Body of pancreas (tissue), 4 donors: ENCODE results near the gene ZC2HC1C.

Experiments
- POLR2A ChIP-seq, 3 donors: fragments of 450-650 bp; IDR thresholded peaks; one replicate each; pipeline ENCODE4 v1.6.1; 2016; ENCODE audit warnings: antibody characterized with exemption in 3 of 3, mild to moderate bottlenecking in 2 of 3
- TF ChIP-seq, protein P1 (sequence below), 7 experiments: fragments of 450-650 bp in 4 of 7; fragments of 200-600 bp in 3 of 7; sonication (generic) in 3 of 7; IDR thresholded peaks; one replicate each; pipeline ENCODE4 v1.5.1; 2016 to 2019; ENCODE audit warnings: antibody characterized with exemption in 7 of 7

DNA sequence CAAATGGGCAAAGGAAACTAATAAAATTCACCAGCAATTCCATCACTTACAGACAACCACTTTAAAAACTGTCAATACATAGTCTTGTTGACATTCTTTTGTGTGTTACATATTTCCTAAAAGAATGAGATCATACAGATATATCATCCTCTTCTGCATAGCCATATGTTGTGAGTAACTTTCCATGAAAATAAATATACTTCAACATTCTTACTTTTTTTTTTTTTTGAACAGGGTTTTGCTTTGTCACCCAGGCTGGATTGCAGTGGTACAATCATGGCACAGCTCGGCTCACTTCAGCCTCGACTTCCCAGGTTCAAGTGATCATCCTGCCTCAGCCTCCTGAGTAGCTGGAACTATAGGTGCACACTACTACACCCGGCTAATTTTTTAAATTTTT lies 20.9 kb downstream of the ZC2HC1C start:
- TF ChIP-seq, protein P1, sequence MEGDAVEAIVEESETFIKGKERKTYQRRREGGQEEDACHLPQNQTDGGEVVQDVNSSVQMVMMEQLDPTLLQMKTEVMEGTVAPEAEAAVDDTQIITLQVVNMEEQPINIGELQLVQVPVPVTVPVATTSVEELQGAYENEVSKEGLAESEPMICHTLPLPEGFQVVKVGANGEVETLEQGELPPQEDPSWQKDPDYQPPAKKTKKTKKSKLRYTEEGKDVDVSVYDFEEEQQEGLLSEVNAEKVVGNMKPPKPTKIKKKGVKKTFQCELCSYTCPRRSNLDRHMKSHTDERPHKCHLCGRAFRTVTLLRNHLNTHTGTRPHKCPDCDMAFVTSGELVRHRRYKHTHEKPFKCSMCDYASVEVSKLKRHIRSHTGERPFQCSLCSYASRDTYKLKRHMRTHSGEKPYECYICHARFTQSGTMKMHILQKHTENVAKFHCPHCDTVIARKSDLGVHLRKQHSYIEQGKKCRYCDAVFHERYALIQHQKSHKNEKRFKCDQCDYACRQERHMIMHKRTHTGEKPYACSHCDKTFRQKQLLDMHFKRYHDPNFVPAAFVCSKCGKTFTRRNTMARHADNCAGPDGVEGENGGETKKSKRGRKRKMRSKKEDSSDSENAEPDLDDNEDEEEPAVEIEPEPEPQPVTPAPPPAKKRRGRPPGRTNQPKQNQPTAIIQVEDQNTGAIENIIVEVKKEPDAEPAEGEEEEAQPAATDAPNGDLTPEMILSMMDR (IDR thresholded peaks at IDR 0.05): no peak
- no peak for TF ChIP-seq POLR2A (IDR thresholded peaks at IDR 0.05)
